NB4 (cell line): ENCODE measurements around the gene LGALS7.
"Not testable (repeated sequence)": the region's sequence is repeated elsewhere in the genome, so short reads cannot be mapped to it uniquely, and the experiment has no call there.

Experiments used
- DNase-seq: peaks from one replicate; pipeline ENCODE4 v3.0.0; 2010; ENCODE audit warnings: low read depth
- H3K4me3 ChIP-seq: one replicate; pipeline ENCODE4 v1.5.1; 2011; ENCODE audit warnings: mild to moderate bottlenecking, low read depth, low read length, moderate library complexity
- CTCF ChIP-seq: IDR thresholded peaks from one replicate; pipeline ENCODE4 v1.5.1; 2012; ENCODE audit warnings: low read depth, low read length
- MAX ChIP-seq: IDR thresholded peaks from 2 replicates; pipeline ENCODE4 v1.6.1; 2011; ENCODE audit warnings: low read depth, low read length
- MYC ChIP-seq: IDR thresholded peaks from 2 replicates; pipeline ENCODE4 v1.6.1; 2011; ENCODE audit warnings: low read depth, low read length
- POLR2A ChIP-seq: IDR thresholded peaks from 2 replicates; pipeline ENCODE4 v1.6.1; 2011; ENCODE audit warnings: mild to moderate bottlenecking; ENCODE audit not compliant: insufficient read length; ENCODE audit errors: extremely low read depth

The LGALS7 gene

DNA sequence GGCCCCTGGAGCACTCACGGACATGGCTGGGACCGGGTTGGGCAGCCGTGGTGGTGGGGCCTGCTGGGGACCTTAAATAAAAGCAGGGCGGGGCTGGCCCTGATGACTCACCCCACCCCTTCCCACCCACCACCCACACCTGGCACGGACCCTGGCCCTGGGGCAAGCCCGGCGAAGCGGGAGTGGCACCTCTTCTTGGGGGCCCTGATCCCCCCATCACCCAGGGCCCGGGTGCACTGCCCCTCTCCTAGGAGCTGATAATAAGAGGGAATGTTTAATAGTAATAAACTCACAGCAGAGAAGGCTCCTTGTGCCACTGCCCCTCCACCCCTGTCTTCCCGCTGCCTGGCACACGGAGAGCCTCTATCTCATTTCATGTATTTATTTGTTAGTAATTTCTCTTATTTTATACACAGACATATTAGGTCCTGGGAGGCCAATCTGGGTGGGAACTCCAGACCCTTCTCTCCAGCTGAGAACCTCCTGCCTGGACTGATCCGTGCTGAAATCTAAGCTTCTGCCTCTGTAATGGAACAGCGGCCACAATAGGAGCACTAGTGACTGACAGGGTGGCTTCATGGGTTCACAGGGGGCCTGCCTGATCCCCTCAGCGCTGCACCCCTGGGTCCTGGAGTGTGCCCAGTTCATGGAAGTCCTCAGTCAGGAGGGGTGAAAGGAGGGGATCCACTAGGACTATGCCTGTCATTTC, at the start of gene LGALS7:
Gene LGALS7 (minus strand): TSS at position 49 of the 709 bp plus-strand sequence. CDS start 25 bp downstream, at position 24.
- TF ChIP-seq MYC (no peak), MAX (no peak), CTCF (no peak), POLR2A (no peak)
- DNase-seq = no peak
- no peak within 1 kb of the TSS for H3K4me3 ChIP-seq

- not testable (repeated sequence) for DNase-seq, H3K4me3 ChIP-seq
Measured at GRCh38 chr19:38821230-38821825, 48.0 kb upstream of the LGALS7 start.

DNA sequence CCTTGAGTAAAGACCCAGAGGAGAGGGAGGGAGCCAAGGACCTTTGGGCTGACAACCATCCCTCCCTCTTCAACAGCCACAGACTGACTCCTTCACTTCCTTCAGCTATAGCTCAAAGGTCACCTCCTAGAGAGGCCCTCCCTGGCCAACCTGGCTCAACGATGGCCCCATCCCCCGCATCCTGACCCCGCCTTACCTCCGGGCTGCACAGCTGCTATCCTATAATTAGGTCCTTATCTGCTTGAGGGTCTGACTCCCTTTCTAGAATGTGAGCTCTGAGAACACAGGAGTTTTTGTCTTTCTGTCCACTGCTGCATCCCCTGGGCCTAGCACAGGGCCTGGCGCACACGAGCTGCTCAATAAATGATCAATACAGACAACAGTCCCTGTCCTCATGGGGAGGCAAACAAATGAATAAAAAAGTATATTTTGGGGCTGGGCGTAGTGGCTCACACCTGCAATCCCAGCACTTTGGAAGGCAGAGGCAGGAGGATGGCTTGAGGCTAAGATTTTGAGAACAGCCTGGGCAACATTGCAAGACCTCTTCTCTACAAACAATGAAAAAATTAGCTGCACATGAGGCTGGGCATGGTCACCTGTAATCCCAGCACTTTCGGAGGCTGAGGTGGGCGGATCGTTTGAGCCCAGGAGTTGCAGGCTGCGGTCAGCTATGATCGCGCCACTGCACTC, 46.1 kb upstream of the LGALS7 start:
- no peak overlapping the region for H3K4me3 ChIP-seq
- TF ChIP-seq MYC = no peak
- no peak for DNase-seq

DNA sequence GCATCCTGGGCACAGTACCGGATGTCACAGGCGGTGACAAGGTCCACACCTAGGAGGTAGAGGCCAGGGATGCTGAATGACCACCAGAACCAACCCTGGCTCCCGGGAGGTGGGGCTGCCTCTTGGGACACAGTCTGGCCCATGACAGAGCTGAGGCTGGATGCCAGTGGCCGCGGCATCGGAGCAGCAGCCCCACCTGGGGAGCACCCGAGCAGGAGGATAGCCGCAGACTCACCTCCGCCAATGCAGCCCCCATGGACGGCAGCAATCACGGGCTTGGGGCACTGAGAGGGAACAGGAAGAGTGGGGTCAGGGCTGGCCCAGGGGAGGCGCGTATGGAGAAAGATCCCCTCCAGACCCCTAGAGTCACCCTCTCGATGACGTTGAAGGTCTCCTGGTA, 43.8 kb upstream of the LGALS7 start:
- TF ChIP-seq MYC (no peak), CTCF (no peak), MAX (no peak), POLR2A (no peak)
- no peak for DNase-seq
- H3K4me3 ChIP-seq = no peak overlapping the region

DNA sequence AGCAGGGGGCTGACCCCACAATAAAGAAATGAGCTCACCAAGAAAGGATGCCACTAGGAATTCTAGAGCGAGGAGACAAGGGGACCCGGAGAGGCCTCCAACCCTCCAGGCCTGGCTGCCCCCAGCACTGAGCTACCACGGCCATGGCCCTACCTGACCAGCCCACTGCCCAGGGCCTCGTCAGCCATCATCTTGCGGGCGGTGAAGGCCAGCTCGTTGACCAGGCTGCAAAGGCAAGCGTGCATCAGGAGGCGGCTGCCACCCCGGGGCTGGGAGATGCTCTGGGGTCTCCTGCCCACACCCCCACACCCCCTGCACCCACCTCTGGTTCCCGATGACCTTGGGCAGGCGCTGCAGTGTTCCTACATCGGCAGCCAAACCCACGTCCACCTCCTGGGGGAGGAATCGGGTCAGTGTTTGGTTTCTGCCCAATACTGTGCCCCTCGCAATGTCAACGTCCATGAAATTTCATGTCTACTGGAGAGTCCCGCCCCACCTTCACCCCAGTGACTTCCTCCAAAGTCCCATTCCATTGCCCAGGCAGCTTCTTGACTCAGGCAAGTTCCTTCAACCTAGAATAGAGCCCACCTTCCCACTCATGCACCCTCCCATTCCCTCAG, 42.9 kb upstream of the LGALS7 start:
- TF ChIP-seq CTCF (no peak), MAX (no peak), MYC (no peak), POLR2A (no peak)

DNA sequence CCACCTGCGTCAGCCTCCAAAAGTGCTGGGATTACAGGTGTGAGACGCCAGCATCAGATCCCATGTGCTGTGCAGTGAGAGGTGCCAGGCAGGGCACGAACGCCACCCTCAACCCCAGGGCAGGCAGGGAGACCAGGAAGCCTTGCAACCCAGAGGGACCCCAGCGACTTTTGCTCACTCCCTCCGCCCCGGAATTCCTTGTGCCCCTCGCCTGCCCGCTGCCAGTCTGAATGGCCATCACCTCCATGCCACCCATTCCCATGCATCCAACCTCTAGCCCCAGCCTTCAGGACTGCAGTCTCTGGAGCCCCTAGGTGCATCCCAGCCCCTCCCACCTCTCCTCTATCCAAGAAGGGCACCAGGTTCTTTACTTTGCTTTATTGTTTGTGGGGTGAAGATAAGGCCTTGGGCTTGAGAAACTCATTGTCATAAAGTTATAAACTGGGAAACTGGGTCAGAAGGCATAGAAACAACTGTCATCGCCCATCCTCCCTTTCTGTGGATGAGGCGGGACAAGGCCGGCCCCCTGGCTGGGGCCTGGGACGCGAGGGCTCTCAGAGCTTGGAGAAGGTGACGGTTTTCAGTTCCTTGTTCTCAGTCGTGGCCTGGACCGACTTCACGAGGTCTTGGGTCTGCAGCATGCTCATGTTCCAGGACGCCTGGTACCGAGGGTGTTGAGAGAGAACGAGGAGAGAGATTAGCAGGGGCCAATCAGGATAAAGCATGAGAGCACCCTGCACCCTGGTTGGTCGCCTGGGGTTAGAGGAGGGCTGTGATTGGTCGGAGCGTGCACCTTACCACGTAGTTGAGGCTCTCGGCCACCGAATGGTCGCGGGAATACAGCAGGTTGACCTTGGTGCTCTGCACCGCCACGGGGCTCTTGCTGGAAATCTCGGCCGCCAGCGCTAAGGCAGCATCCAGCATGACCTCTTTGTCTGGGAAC, 42.0 kb upstream of the LGALS7 start:
- TF ChIP-seq POLR2A (no peak), MYC (no peak), CTCF (no peak), MAX (no peak)
- DNase-seq = no peak
- no peak overlapping the region for H3K4me3 ChIP-seq

More for the DNA sequence above, 42.9 kb upstream of the LGALS7 start:
- DNase-seq = no peak
- H3K4me3 ChIP-seq = no peak overlapping the region

GRCh38 chr19:38813932-38814331, 40.6 kb upstream of the LGALS7 start:
- H3K4me3 ChIP-seq, DNase-seq: not testable (repeated sequence)
